Activated naive CD8-positive, alpha-beta T cell treated with anti-CD3 and anti-CD28 coated beads, Interleukin-2, amount 10 ng/mL, durations not matched to agents 7 days and 5 days (primary cell): ENCODE results near the gene BCAS3. TPM values are rescaled to one million over a fixed set of nuclear protein-coding genes. Genes with fewer than 3 reads are reported as not detected.

Experiments
- ATAC-seq: fragments of 150-1000 bp; cut with Tn5 transposase; one replicate; pipeline ENCODE4 v1.10.0; 2021; ENCODE audit warnings: low read depth, moderate library complexity
- POLR2A ChIA-PET: fragments of 350-600 bp; sonication (Branson Sonifier 250); formaldehyde crosslinking; loops from one replicate; lab custom pipeline; 2021; ENCODE audit warnings: antibody characterized with exemption; lab: Charles Lee
- DNase-seq: peaks from one replicate; pipeline ENCODE4 v3.0.0; 2021
- H3K27ac Mint-ChIP-seq: one replicate; pipeline ENCODE4 v1.8.0; 2022; ENCODE audit warnings: mild to moderate bottlenecking, mixed read lengths
- H3K27me3 Mint-ChIP-seq: one replicate; pipeline ENCODE4 v1.8.0; 2022; ENCODE audit warnings: mild to moderate bottlenecking, moderate library complexity, mixed read lengths
- H3K36me3 Mint-ChIP-seq: one replicate; pipeline ENCODE4 v1.8.0; 2021; ENCODE audit warnings: mild to moderate bottlenecking, mixed read lengths
- H3K4me1 Mint-ChIP-seq: one replicate; pipeline ENCODE4 v1.8.0; 2021; ENCODE audit warnings: mixed read lengths
- H3K4me3 Mint-ChIP-seq: one replicate; pipeline ENCODE4 v1.8.0; 2022; ENCODE audit warnings: mild to moderate bottlenecking, moderate library complexity, mixed read lengths
- H3K9me3 Mint-ChIP-seq: one replicate; pipeline ENCODE4 v1.8.0; 2021; ENCODE audit warnings: mixed read lengths
- total RNA-seq, 2 experiments: library from RNA; stranded (reverse); gene quantifications; one replicate each; pipeline ENCODE4 v1.2.3, GENCODE V29; 2021

The BCAS3 gene
- total RNA-seq, 2 experiments from 2014 or later = 21.6 to 27.3 TPM

DNA sequence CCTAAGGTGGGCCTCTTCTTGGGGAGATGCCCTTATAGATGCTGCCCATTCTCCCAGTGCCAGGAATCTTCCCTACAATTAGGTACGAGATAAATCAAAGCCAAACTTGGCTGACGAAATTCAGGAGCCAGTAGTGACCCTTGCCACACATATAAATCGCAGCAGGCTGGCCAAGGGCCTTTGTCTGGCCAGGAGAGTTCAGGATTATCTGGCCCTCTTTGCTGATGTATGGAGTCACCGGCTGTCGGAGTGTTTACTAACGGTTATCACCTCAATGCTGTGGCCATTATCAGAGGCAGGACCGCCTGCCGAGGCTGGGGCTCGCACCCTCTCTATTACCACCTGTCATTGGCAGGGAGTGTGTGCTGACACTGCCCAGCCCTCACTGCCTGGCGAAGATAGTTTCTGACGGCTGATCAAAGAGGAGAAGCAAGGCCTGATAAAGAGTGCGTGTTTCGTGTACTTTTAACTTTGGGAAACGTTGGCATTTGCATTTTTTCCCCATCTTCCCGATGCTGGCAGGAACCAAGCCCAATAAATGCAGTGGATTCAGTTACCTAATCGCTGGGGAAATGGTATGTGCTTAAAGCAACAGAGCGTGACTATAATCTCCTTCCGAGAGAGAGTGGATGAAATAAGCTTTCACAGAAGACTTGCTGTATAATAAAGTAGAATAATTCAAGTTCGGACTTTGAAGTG, 689.2 kb downstream of the BCAS3 start:
- Mint-ChIP-seq H3K27ac (no peak overlapping the region), H3K27me3 (no peaks in the 10 kb centered on the region), H3K4me3 (no peak overlapping the region), H3K9me3 (no peaks in the 10 kb centered on the region), H3K4me1 (no peaks in the 10 kb centered on the region), H3K36me3 (no peaks in the 10 kb centered on the region)
- no peak for DNase-seq
- no peak for ATAC-seq
- POLR2A ChIA-PET = no interaction called here

- POLR2A ChIA-PET = interaction anchor here (1.0 kb wide), 1 partner anchor 388 kb away, joined by 3 read pairs; no protein-coding TSS in a partner anchor
- ATAC-seq (no peak), DNase-seq (no peak)
- Mint-ChIP-seq H3K9me3 (no peaks in the 10 kb centered on the region), H3K4me1 (no peaks in the 10 kb centered on the region), H3K36me3 (no peaks in the 10 kb centered on the region), H3K4me3 (no peak overlapping the region), H3K27me3 (no peaks in the 10 kb centered on the region), H3K27ac (no peak overlapping the region)
Measured at GRCh38 chr17:61368049-61368831, 690.6 kb downstream of the BCAS3 start.

DNA sequence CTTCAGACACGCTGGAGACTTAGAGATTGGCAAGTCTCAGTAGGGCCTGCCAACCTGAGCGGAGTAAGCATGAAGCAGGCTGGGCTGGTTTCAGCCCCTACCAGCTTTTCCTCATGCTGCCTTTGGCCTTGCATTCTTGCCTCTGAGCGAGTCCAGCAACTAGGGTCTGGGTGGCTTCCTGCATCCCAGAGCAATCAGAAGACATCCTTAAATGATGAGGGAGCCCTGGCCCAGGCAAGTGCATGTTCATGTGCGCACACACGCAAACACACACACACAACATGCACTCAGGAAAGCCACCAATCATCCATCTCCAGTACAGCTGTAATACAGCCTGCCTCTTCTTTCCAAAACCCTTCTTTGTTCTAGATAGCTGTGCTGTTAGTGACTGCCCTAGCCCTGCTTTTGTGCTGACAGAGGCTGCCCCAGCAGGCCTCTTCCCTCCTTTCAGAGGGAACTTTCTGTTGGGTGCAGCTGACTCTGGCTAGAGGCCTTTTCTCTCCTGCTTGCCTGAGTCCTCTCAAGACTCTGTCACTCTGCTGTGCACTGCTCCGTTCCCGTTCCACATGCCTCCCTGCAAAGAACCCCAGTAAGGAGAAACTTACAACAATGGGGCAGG, 691.3 kb downstream of the BCAS3 start:
- Mint-ChIP-seq H3K4me1 (no peaks in the 10 kb centered on the region), H3K36me3 (no peaks in the 10 kb centered on the region), H3K9me3 (no peaks in the 10 kb centered on the region), H3K4me3 (no peak overlapping the region), H3K27me3 (no peaks in the 10 kb centered on the region), H3K27ac (no peak overlapping the region)
- POLR2A ChIA-PET = interaction anchor here (1.0 kb wide), 1 partner anchor 389 kb away, joined by 3 read pairs; no protein-coding TSS in a partner anchor
- ATAC-seq (no peak), DNase-seq (no peak)

- POLR2A ChIA-PET = no interaction called here
- no peaks in the 10 kb centered on the region for H3K4me1 Mint-ChIP-seq
- H3K27me3 Mint-ChIP-seq = no peaks in the 10 kb centered on the region
- H3K36me3 Mint-ChIP-seq = no peaks in the 10 kb centered on the region
- H3K9me3 Mint-ChIP-seq = no peaks in the 10 kb centered on the region
- ATAC-seq = no peak
- no peak for DNase-seq
- no peak overlapping the region for H3K4me3 Mint-ChIP-seq
- no peak overlapping the region for H3K27ac Mint-ChIP-seq
Measured at GRCh38 chr17:61369751-61370150, 692.1 kb downstream of the BCAS3 start.

GRCh38 chr17:61371179-61371578, 693.5 kb downstream of the BCAS3 start:
- H3K4me1 Mint-ChIP-seq = no peaks in the 10 kb centered on the region
- no peak overlapping the region for H3K27ac Mint-ChIP-seq
- H3K9me3 Mint-ChIP-seq = no peaks in the 10 kb centered on the region
- H3K4me3 Mint-ChIP-seq = no peak overlapping the region
- ATAC-seq = no peak
- DNase-seq = no peak
- H3K27me3 Mint-ChIP-seq = no peaks in the 10 kb centered on the region
- no peaks in the 10 kb centered on the region for H3K36me3 Mint-ChIP-seq
- POLR2A ChIA-PET = no interaction called here

DNA sequence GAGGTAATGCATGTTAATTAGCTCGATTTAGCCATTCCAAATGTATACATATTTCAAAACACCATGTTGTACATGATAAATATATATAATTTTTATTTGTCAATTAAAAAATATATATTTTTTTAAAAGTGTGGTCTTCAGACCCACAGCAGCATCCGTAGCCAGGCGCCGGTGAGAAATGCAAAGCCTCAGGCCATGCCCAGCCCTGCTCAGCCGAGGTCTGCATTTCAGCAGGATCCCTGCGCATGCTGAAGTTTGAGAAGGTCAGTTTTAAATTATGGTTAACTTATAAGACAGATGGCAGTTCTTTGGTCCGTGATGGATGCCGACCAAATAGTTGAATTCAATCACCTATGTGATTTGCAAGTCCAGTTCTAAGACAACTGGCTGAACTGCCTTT, 694.0 kb downstream of the BCAS3 start:
- Mint-ChIP-seq H3K4me3 (no peak overlapping the region), H3K36me3 (no peaks in the 10 kb centered on the region), H3K4me1 (peaks cover under 1% of the 10 kb centered on the region), H3K9me3 (no peaks in the 10 kb centered on the region), H3K27ac (no peak overlapping the region), H3K27me3 (no peaks in the 10 kb centered on the region)
- no peak for ATAC-seq
- POLR2A ChIA-PET = no interaction called here
- no peak for DNase-seq

- POLR2A ChIA-PET = no interaction called here
- ATAC-seq = no peak
- Mint-ChIP-seq H3K27ac (no peak overlapping the region), H3K9me3 (no peaks in the 10 kb centered on the region), H3K4me3 (no peak overlapping the region), H3K36me3 (no peaks in the 10 kb centered on the region), H3K27me3 (no peaks in the 10 kb centered on the region), H3K4me1 (peaks cover 2% of the 10 kb centered on the region)
- no peak for DNase-seq
Measured at GRCh38 chr17:61372436-61372835, 694.8 kb downstream of the BCAS3 start.

DNA sequence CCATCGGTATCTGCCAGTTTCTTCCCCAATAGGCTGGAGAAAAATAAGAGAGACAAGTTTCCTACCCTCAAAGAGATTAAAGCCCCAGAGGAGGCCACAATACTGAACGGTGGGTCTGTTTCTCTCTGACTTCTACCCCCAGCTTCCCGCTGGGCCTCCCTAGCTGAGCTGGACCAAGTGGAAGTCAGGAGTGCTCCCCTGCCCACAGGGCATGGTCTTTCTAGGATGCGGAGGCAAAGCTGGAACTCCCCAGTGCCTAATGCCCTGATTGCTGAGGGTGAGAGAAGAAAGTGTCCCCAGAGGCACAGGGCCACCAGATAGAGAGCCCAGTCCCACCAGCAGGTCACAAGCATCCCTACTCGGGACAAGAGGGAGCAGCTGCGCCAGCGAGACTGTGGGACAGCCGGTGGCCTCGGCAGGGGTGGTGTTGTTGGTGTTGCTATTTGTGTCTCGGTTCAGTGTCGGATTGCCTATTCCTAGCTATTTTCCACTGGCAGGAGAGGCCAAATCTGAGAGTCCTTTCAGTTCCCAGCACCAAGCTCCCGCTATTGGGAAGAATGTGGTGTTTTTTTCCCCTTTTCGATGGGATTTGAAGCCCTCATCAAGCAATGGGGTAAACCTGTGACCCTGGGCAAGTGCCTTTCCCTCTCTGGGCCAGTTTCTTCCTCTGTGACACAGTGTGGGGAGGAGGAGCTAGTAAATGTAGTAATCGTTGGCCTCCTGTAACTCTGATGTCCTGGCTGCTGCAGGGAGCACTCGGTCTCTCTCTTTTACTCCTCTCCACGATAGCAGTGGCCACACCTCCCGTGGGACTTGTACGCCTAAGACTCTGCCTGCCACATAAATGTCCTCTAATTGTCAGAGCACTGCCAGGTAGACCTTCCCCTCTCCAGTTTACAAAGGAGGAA, 699.5 kb downstream of the BCAS3 start:
- Mint-ChIP-seq H3K27ac (no peak overlapping the region), H3K27me3 (no peaks in the 10 kb centered on the region), H3K4me3 (no peak overlapping the region), H3K4me1 (peaks cover 2% of the 10 kb centered on the region), H3K9me3 (no peaks in the 10 kb centered on the region), H3K36me3 (no peaks in the 10 kb centered on the region)
- no peak for DNase-seq
- POLR2A ChIA-PET = no interaction called here
- ATAC-seq = no peak

DNA sequence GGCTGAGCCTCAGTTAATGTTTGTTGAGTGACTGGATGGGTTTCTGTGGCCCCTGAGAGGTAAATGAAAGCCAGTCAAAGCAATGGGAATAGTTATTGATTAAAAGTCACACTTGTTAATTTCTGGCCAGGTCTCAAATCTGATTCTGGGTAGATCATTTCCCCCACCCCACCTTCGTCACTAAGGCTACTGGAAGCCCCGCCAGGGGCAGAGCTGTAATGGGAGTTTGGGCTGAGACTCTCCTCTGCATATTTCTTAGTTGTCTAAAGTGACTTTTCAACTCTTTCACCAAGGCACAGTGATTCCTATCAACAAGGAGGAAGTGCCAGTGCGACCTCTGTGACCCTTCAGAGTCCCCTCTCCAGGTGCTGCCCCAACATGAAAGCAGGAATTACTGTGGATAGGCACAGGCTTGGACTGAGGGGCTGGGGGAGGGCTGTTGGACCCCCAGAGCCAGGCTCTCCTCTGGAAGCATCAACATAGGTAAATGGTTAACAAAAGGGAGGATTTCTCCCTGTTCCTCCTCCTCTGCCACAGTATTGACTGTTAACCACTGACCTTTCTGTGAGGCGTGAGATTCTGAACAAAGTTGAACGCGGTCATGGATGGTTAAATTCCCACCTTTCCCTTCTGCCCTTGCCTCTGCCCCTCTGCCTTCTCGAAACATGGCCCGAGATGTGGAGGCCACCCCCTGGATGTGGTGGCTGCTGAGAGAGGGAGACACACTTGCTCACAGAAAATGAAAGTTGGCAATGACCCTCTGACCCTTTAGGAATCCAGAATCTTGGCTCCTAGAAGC, 701.2 kb downstream of the BCAS3 start:
- POLR2A ChIA-PET = no interaction called here
- no peaks in the 10 kb centered on the region for H3K36me3 Mint-ChIP-seq
- H3K9me3 Mint-ChIP-seq = no peaks in the 10 kb centered on the region
- DNase-seq (no peak), ATAC-seq (no peak)
- no peak overlapping the region for H3K4me3 Mint-ChIP-seq
- no peak overlapping the region for H3K27ac Mint-ChIP-seq
- H3K27me3 Mint-ChIP-seq = no peaks in the 10 kb centered on the region
- H3K4me1 Mint-ChIP-seq = peaks cover 2% of the 10 kb centered on the region

GRCh38 chr17:61379457-61380216, 702.0 kb downstream of the BCAS3 start:
- POLR2A ChIA-PET = no interaction called here
- DNase-seq (no peak), ATAC-seq (no peak)
- Mint-ChIP-seq H3K36me3 (no peaks in the 10 kb centered on the region), H3K4me1 (peaks cover 2% of the 10 kb centered on the region), H3K4me3 (no peak overlapping the region), H3K27ac (no peak overlapping the region), H3K9me3 (no peaks in the 10 kb centered on the region), H3K27me3 (no peaks in the 10 kb centered on the region)

GRCh38 chr17:61380217-61380835, 702.7 kb downstream of the BCAS3 start:
- Mint-ChIP-seq H3K27me3 (no peaks in the 10 kb centered on the region), H3K9me3 (no peaks in the 10 kb centered on the region), H3K4me1 (peaks cover 2% of the 10 kb centered on the region), H3K4me3 (no peak overlapping the region), H3K27ac (no peak overlapping the region), H3K36me3 (no peaks in the 10 kb centered on the region)
- ATAC-seq (no peak), DNase-seq (no peak)
- POLR2A ChIA-PET = no interaction called here
